ENCODE measurements around the gene ETHE1. TPM values are rescaled to one million over a fixed set of nuclear protein-coding genes. Genes with fewer than 3 reads are reported as not detected.

Gene ETHE1
- total RNA-seq, 1 donor from 2014 or later = 20.4 TPM

DNA sequence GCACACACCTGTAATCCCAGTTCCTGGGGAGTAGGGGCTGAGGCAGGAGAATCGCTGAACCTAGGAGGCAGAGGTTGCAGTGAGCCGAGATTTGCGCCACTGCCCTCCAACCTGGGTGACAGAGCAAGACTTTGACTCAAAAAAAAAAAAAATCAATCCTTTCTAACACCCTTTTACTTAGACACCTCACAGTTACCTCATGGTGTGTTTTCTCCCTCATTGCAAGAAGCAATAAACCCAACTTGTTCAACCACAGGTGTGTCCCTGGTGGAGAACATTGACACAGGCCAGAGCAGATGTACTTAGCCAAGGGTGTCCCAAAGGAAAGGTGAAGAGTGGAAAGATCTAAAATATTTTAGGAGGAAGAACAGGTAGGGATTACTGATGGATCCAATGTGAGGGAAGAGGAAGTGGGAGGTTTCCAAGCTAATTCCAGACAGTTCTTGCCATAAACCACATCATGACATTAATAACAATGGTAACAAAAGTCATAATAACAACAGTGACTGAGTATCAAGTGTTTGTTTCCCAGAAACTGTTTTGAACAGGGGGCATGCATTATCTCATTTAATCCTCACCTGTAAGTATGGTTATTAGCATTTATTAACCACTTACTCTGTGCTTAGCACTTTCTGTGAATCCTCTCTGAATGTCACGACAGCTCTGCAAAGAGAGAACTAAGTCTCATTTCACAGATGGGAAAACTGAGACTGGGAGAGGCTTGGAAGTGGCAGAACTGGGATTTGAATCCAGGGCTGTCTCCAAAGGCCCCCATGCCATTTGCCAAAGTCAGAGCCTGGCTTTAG, 58.4 kb downstream of the ETHE1 start:
- no peak for DNase-seq (ENCODE audit: low spot score)

DNA sequence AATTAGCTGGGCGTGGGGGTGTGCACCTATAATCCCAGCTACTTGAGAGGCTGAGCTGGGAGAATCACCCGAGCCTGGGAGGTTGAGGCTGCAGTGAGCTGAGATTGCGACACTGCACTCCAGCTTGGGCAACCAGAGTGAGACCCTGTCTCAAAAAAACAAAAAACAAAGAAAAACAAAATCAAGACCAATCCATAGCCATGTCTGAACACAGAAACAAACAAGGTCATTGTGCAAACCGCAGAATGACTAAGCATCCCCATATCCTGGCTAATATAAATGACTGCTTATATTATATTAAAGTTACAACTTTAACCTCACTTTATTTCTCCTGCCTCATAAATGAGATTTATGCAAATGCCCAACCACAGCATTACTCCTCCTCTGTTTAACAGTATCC, 59.3 kb downstream of the ETHE1 start:
- no peak for DNase-seq (ENCODE audit: low spot score)

- DNase-seq (ENCODE audit: low spot score) = no peak
Measured at GRCh38 chr19:43467276-43467675, 59.7 kb downstream of the ETHE1 start.

DNA sequence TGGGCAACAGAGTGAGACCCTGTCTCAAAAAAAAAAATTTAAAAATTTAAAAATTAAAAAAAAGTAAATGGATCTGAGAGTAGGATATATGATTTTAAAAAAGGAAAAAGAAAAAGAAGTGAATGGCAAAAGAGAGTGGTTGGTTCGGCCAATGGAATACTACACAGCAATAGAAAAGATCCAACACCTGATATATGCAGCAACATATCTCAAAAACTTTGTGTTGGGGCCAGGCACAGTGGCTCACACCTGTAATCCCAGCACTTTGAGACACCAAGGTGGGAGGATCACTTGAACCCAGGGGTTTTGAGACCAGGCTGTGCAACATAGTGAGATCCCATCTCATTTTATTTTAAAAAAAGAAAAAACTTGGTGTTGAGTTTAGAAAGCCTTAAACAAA, 60.2 kb downstream of the ETHE1 start:
- DNase-seq (ENCODE audit: low spot score) = no peak

DNA sequence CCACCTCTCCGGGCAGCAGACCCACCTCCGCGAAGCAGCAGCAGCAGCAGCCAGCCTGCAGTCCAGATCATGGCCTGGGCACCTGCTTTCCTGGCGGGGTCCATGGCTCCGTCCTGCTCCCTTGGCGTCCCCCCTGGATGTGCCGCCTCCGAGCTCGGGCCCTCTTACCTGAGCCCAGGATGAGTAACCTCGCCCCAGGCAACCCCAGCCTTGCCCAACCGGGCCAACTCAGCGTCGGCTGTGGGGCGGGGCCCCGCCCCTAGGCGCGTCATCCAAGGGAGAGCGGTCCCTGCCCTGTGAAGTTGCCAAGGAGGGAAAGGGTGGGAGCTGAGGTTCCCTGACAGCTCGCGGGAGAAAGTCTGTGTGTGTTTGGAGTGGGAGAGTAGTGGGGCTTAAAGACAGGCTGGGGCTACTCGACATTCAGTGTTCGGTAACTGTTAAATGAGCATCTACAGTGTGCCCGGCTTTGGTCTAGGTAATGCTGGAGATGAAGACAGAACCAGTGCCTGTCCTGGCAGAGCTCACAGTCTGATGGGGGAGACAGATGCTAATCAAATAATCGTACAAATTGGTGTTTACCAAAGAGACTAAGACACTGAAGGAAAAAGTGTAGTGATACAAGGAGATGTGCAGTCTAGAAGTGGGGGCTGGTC, 61.4 kb downstream of the ETHE1 start, which contains the start of gene LYPD3:
Gene LYPD3 (minus strand): TSS at position 141 of the 653 bp plus-strand sequence. CDS start 37 bp downstream, at position 104.
- DNase-seq (ENCODE audit: low spot score) = no peak

DNA sequence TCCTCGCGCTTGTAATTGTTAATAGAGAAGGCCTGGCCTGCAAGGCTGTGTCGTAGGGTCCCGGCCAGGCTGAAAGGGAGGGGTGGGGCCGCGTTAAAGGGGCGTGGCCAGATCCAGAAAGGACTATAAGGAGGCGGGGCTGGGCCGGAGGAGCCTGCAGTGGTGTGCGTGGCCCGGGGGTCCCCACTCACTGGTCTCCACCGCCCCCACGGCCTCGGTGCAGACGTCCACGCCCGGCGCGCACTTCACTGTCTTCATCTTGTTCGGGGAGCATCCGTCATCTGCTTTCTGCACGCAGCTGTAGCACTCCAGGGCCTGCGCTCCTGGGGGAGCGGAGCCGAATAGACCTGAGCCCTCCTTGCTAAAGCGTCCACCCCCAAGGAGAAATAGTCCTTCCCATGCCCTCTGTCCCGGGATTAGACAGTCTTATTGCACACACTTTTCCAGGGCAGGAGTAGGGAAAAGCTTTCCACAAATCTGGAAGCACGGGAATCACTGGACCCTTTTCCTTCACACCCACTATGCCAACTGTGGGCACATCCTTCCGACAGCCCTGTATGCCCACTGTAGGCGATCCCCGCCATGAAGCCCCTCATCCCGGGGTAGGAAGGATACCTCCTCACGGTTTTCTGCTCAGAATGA, 62.7 kb downstream of the ETHE1 start:
- DNase-seq (ENCODE audit: low spot score) = peak; percentile 90

DNA sequence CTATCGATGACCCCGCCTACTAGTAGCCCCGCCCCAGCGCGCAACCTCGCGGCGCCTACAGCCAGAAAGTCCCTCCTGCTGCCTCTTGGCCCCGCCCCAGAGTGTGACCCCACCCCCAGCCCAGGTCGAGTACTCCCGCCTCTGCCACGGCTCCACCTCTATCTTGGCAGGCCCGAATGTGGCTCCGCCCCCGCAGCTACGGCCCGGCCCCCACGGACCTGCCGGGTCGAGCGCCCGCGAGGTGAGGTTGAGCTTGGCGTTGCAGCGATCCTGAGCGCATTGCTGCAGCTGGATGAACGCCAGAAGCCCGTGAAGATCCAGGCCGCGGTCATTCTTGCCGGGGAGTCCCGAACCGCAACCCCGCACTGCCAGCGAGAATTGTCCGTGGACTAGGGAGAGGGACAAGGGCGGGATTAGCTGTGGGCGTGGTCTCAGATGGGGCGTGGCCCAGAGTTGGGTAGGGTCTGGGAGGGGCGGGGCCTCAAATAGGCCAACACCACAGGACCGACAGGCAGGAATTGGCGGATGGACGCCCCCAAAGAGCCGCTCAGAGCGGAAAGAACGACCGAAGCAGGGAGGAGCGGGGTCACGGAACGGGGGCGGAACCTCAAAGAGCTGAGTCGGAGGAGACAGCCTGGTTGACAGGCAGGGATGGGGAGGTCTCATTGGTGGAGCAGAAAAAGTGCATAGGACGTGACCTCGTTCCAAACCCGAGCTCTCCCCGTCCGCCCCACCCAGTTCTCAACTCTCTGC, 63.4 kb downstream of the ETHE1 start:
- DNase-seq (ENCODE audit: low spot score) = peak; percentile 98

DNA sequence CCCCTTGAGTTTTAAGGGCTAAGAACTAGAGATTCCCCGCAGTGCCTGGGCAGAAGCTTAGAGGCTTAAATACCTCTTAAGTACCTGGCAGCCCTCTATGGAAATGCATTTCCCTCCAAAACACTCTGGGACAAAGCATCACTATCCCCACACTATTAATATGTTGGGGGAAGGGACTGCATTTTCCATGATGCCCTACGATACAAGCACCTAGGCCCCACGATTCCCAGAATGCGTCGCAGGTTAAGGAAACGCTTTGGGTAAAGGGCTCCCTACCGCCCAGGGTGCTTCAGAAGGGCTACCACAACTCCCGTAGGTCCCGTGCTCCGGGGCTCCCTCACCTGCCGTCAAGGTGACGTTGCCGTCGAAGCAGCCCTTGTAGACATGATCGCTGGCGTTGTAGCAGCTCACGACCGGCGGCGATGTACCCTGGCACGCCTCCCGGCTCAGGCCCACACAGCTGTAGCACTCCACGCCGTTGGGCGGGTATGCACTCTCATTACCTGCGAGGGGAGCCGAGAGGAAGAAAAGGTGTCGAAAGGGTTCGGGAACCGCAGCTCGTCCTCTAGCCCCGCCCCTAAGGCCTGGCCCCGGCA, 64.1 kb downstream of the ETHE1 start:
- DNase-seq (ENCODE audit: low spot score) = no peak

GRCh38 chr19:43462383-43462782, 64.6 kb downstream of the ETHE1 start:
- no peak for DNase-seq (ENCODE audit: low spot score)

DNA sequence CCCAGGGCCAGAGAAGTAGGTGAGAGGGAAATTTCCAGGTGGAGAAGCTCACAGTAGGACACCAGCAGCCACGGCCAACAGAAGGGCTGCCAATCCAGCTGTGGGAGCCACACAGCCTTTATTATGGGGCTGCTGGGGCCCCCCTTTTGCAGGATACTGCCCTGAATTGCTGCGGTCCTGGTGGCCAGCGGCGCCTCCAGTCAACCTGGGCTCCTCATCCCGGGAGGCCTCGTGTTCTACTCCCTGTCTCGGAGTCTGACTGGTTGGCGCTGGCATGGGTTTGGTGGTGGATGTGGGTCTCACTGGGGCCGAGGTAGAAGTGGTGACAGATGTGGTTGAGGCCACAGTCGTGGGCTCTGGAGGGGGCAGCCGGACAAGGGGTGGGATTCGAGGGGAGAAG, 65.7 kb downstream of the ETHE1 start:
- DNase-seq (ENCODE audit: low spot score) = no peak

GRCh38 chr19:43460362-43461016, 66.5 kb downstream of the ETHE1 start:
- DNase-seq (ENCODE audit: low spot score) = no peak

DNA sequence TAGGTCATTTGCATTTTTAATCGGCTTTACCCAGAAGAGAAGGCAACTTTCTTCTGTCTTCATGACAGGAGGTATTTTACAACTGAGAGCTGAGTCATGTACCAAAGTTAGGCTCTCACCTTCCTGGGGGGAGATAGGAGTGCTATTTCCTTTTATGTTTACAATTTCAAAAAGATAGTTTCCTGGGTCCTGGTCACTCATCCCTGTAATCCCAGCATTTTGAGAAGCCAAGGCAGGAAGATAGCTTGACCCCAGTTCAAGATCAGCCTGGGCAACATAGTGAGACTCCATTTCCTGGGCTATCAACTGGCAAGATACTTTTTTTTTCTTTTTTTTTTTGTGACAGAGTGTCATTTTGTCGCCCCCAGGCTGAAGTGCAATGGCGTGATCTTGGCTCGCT, 69.2 kb downstream of the ETHE1 start:
- DNase-seq (ENCODE audit: low spot score) = no peak

Other genes starting within 250 kb of the ETHE1 start
- 14.2 TPM for gene CD177, start 173.5 kb downstream of the ETHE1 start, total RNA-seq
- gene TEX101, start 112.3 kb downstream of the ETHE1 start, total RNA-seq = not detected
- 3.0 TPM for gene LYPD3, start 61.6 kb downstream of the ETHE1 start, total RNA-seq
- gene PHLDB3, start 22.5 kb downstream of the ETHE1 start, total RNA-seq = 5.5 TPM
- 1.7 TPM for gene ZNF575, start 6.0 kb upstream of the ETHE1 start, total RNA-seq
- 18.2 TPM for gene XRCC1, start 48.3 kb upstream of the ETHE1 start, total RNA-seq
- 2.2 TPM for gene PINLYP, start 48.6 kb upstream of the ETHE1 start, total RNA-seq
- 21.7 TPM for gene IRGQ, start 68.9 kb upstream of the ETHE1 start, total RNA-seq
- 12.1 TPM for gene ZNF576, start 69.4 kb upstream of the ETHE1 start, total RNA-seq
- 0.22 TPM for gene SRRM5, start 84.9 kb upstream of the ETHE1 start, total RNA-seq
- gene ZNF428, start 92.4 kb upstream of the ETHE1 start, total RNA-seq = 19.2 TPM
- 1.4 TPM for gene CADM4, start 112.6 kb upstream of the ETHE1 start, total RNA-seq
- gene PLAUR, start 143.0 kb upstream of the ETHE1 start, total RNA-seq = 58.0 TPM
- gene IRGC, start 188.9 kb upstream of the ETHE1 start, total RNA-seq = not detected
- 21.1 TPM for gene SMG9, start 227.8 kb upstream of the ETHE1 start, total RNA-seq